ENCODE results near the gene THSD4.

- TF ChIP-seq CTCF (IDR thresholded peaks at IDR 0.05) (no peak), EP300 (IDR thresholded peaks at IDR 0.05) (no peak), POLR2A (IDR thresholded peaks at IDR 0.05) (no peak)
Measured at GRCh38 chr15:71515375-71516186, 400.3 kb downstream of the THSD4 start.

Measured in upper lobe of left lung (tissue), 4 donors.